Stimulated activated CD8-positive, alpha-beta memory T cell treated with anti-CD3 and anti-CD28 coated beads, Interleukin-12 subunit alpha, Interleukin-12 subunit beta, amount 100 ng/mL, for 24 hours (primary cell): Measurements from ENCODE around the gene PARM1.
"Not testable (repeated sequence)": the region's sequence is repeated elsewhere in the genome, so short reads cannot be mapped to it uniquely, and the experiment has no call there.

Experiments
- DNase-seq: peaks from one replicate; pipeline ENCODE4 v3.0.0-alpha.2; 2020; ENCODE audit errors: extremely low read depth

PARM1 gene

DNA sequence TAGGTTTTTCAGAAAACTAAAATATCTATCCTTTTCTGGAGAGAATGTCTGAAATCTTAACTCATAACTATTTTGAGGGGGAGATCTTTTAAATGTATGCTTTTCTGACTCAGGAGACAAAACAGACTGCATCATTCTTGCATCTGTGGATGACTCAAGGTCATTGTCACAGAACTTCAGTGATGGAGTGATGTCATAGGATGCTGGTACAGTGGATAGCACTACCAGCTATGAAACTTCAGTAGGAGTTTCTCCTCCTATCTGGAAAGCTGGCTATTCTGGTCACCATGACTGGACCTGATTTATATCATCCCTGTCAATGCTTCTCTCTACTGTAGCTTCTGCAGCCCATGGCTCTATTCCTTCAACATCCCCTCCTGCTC is 50.3 kb downstream of the PARM1 start:
- DNase-seq: no peak

DNA sequence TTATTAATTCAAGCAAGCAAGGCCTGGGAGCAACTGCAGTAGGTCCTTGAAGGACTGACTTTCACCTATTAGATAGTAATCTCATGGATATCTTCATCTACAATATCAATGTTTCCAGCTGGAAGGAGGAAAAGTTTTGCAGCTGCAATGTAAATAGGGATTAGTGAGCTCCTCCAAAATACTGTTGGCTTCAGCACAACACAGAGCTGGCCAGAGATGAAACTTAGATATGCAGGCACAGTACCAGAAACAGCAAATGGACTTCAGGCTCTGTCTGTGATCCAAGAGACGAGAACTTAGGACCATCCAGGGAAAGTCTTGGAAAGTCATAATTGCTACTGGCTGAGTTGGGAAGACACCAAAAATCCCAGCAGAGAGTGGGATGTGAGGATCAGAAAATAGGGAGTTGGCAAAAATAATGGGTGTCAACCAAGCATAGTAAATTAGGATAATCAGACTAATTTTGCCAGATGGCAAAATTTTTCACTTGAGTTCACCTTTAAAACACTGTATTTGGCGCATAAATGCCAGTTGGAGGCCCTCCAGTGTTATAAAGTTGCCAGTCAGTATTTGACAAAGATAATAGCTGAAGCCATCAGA is 57.5 kb downstream of the PARM1 start:
- DNase-seq: no peak

GRCh38 chr4:74994436-74994835 is 61.5 kb downstream of the PARM1 start:
- DNase-seq: not testable (repeated sequence)

- DNase-seq: no peak
These were observed 64.1 kb downstream of the PARM1 start for GRCh38 chr4:74996996-74997395.

GRCh38 chr4:74997948-74998729 is 65.2 kb downstream of the PARM1 start:
- DNase-seq: no peak

- DNase-seq: no peak
These were observed 66.9 kb downstream of the PARM1 start for GRCh38 chr4:74999714-75000309.

DNA sequence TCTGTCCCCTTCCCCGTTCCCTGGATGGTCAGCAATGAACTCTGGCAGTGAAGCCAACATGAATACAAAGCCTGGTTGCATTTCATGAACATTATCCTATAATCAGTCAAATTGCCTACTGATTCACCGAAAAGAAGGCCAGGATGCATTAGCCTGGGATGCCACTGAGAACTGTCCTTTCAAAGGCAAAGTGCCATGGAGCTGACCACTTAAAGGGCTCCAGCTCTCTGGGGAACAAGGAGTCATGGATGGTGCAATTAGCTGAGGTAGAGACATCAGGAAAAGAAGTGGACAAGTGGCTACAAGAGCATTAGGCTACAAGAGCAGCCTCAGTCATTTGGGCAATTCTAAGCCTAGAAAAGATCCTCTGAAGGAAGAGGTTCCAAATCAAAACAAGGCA is 69.0 kb downstream of the PARM1 start:
- no peak for DNase-seq

DNA sequence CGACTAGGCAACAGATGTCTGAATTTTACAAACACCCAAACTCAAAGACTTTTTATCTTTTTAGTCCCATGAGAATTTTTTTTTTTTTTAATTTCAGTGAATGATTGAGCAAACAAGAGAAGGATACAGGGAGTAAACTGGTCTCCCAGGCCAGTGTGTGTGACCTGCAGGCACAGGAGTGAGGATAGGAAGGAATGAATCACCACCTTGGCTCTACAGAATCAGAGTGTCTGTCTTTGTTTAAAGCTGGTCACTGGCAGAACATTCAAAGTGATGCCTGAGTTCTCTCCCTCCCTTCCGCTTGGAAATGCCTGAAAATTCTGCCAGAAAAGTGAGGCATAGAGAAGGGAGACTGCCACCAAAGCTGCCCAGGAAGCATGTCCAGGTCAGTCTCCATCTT is 69.5 kb downstream of the PARM1 start:
- DNase-seq: no peak

DNA sequence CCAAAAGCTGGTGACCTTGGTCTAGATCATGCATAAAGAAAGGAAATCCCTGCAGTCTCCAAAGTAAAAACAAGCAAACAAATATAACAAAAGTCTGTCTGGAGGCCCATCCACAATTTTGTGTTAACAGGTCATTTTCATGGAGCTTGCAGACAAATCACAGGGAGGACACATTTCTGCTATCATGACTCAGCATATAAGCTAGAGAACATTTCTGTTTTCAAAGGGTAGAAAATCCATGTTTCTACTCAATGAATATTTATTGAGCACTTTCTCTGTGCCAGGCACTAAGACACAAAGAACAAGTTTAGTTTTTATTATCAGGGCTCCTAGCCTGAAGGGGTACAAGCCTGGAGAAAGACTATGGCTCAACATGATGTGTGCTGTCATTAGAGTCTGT is 71.1 kb downstream of the PARM1 start:
- no peak for DNase-seq

- DNase-seq: no peak
These were observed 72.1 kb downstream of the PARM1 start for GRCh38 chr4:75004755-75005668.

DNA sequence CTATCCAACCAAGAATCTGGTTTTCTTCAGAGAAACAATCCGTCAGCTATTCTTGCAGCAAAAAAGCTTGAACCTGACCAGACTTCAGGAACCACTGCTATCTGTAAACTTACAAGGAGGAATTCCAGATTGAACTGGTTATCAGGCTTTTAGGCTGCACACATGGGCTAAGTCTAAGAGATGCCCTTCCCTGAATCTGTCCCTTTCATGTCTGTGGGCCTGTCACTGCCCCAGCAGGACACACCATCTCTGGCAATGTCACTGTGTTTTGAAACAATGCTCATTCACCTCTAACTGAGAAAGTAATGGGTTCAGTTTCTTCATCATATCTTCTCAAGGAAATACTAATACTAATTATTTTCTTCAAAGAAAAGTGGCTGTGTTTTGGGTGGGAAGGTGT is 72.8 kb downstream of the PARM1 start:
- DNase-seq: no peak

DNA sequence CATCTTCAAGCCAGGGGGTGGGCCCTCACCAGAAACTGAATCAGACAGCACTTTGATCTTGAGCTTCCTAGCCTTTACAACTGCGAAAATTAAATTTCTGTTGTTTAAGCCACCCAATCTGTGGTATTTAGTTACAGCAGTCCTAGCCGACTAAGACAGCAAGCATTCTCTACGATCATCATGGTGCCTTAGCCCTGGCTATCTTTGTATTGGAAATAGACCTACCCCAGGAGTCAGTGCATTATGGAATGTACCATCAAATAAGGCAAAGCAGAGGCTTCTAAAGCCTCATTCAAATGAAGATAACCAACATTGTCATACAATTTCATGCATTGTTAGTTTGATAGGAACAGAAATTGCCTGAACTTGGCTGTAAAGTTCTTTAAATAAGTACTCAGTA is 75.0 kb downstream of the PARM1 start:
- DNase-seq: no peak

DNA sequence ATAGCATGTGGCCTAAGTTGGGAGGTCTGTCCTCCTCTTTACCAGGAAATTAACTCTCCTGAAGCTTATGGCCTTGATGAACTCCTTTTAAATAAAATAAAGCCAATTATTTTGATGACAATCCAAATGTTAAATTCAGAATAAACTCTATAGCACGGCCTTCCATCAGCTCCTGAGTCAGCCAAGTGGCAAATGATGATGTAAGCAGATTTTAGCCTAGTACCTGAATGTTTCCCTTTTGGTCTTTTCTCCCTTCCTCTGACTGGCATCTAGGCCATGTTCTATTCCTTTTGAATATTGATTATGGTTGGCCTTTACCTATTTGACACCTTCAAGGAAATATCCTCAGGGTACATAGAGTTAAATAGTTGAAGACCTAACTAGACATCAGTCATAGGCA is 76.2 kb downstream of the PARM1 start:
- DNase-seq: no peak

DNA sequence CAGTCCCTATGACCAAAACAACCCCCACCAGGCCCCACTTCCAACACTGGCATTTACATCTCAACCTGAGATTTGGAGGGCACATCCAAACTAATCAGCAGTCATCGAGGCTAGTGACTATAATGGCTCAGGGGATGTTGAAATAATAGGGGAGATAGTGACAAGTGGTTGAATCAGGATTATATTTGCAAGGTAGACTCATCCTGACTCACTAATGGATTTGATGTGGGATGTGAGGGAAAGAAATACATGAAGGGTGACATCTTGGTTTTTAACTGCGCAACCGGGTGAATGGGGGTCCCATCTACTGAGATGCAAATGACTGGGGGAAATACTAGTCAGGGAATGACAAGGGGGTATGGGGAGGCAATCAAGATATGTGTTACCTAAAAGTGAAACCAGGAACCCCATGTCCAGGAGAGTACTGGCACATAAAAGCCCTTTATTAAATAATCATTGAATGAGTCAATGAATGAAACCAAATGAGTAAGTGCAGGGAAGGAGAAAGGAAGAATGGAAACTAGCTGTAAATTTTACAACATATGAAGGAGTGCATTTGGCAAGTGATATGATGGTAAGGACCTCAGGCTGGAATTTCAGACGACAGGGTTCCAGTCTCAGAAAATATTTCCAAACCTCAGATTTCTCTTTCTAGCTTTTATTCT is 78.3 kb downstream of the PARM1 start:
- DNase-seq: no peak

GRCh38 chr4:75015627-75016026 is 82.7 kb downstream of the PARM1 start:
- no peak for DNase-seq

DNA sequence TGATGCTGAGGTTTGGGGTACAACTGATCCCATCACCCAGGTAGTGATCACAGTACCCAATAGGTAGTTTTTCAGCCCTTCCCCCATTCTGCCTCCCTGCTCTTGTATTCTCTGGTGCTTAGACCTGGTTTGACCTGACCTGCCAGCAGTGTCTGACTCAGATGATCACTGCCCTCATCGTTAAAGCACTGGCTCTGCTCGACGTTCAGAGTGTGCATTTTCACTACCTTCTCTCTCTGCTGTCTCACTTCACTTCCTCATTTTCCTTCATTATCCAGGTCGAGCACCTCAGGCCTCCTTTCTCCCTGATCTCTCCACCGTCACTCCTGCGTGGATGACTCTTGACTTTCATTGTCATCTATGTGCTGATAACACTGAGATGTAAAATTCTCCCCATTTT is 83.6 kb downstream of the PARM1 start:
- DNase-seq: no peak

DNA sequence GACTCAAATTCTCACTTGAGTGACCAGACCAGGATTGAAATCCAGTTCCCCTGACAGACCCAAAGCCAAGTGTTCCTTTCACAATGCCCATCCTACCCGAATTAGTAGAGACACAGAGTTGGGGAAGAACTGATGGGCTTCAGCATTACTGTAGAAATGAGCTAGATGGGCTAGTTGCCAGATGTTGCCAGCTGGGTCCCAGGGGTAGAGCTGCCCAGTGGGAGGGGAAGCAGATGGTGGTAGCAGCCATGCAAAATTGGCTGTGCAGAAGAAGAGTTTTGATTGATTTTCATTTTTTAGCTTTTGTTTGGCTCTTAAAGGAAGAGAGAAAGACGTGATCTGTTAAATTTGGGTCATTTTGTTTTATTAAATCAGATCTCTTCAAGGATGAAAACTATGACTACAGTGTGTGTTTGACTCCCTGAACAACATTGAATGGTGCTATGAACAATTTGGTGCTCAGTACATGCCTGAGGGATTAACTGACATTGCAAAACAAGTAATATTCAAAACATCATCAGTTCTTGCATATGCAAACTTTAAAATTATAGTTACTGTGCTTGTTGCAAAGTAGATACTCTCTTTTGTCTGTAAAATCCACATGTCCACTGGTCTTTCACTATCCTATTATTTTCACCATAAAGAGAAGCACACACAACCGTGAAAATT is 86.0 kb downstream of the PARM1 start:
- no peak for DNase-seq

GRCh38 chr4:75025431-75025830 is 92.5 kb downstream of the PARM1 start:
- DNase-seq: no peak

DNA sequence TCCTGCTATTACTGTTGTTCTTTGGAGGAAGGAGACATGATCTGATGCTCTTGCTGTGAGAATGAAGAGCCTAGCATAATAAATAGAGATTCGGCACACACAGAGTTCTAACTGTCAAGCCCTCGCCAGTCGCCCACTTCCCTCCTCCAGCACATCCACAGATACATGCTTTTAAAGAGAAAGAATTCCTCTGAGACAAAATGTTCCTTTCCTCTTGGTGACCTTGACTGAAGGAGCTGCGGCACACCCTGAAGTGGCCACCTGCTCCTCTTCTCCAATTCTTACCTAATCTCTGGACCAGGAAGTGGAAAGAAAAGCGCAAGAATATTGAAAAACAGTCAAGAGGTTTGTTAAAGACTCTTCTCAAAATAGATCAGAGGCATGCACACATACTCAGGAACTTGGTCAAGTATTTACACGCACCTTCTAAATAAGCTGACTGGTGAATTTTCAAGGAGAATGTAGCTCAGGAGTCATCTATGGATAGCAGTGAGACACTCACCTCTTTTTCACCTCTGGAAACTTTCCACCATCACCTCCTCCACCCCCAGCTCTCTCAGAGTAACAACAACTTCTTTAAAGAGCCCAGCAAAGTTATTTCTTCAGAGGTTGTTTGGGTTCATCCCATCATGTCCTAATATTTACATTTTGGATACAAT is 95.4 kb downstream of the PARM1 start:
- no peak for DNase-seq

DNA sequence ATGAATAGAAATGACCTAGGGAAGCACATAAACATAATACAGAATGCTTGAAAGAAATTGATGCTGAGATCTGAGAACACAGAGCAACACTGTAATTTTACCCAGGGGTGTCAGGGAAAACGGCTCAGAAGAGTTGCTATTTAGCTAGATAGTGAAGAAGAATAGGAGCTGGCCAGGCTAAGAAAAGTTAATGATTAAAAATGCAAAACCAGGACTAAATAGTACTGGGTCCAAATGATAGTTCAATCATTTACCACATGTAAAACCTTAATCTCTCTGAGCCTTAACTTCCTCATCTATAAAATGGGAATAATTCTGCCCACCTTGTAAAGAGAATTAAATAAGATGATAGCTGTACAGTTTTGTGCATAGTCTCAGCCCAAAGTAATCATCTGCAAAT is 97.1 kb downstream of the PARM1 start:
- DNase-seq: no peak
